RWPE2 (cell line): ENCODE data around the gene TXNDC5.

Experiments used
- ATAC-seq: fragments of 200-7000 bp; cut with Tn5 transposase; 3 replicates; pipeline ENCODE4 v1.9.1; 2021; ENCODE audit warnings: low read depth
- DNase-seq: peaks from one replicate; pipeline ENCODE4 v3.0.0-alpha.2; 2020; ENCODE audit warnings: low spot score
- H3K27ac ChIP-seq: fragments of 450-650 bp; 2 replicates; pipeline ENCODE4 v1.5.1; 2017; ENCODE audit warnings: mild to moderate bottlenecking; ENCODE audit not compliant: poor library complexity, severe bottlenecking
- H3K27me3 ChIP-seq: fragments of 250-450 bp; sonication (Bioruptor Pico); 2 replicates; pipeline ENCODE4 v1.5.1; 2021; ENCODE audit warnings: mild to moderate bottlenecking, moderate library complexity; ENCODE audit not compliant: insufficient read depth, poor library complexity, severe bottlenecking
- H3K36me3 ChIP-seq: fragments of 250-450 bp; sonication (Bioruptor Pico); 2 replicates; pipeline ENCODE4 v1.5.1; 2020; ENCODE audit warnings: low read depth, mild to moderate bottlenecking, moderate library complexity
- H3K4me1 ChIP-seq: fragments of 250-450 bp; sonication (Bioruptor Pico); 2 replicates; pipeline ENCODE4 v1.5.1; 2021; ENCODE audit warnings: mild to moderate bottlenecking, moderate library complexity; ENCODE audit not compliant: insufficient read depth, poor library complexity, severe bottlenecking
- H3K4me3 ChIP-seq: fragments of 250-450 bp; sonication (Bioruptor Pico); 2 replicates; pipeline ENCODE4 v1.5.1; 2021; ENCODE audit warnings: mild to moderate bottlenecking, moderate library complexity; ENCODE audit not compliant: severe bottlenecking
- H3K9me3 ChIP-seq: fragments of 250-450 bp; sonication (Bioruptor Pico); 2 replicates; pipeline ENCODE4 v1.5.1; 2021; ENCODE audit warnings: mild to moderate bottlenecking, moderate library complexity; ENCODE audit not compliant: severe bottlenecking
- CTCF ChIP-seq: fragments of 450-650 bp; IDR thresholded peaks from one replicate; pipeline ENCODE4 v1.5.1; 2017; ENCODE audit warnings: mild to moderate bottlenecking, moderate library complexity; ENCODE audit not compliant: poor library complexity, severe bottlenecking

The TXNDC5 gene

GRCh38 chr6:7866526-7866925 is 44.1 kb downstream of the TXNDC5 start:
- ATAC-seq, result no peak

GRCh38 chr6:7865781-7866180 is 44.8 kb downstream of the TXNDC5 start:
- H3K4me1 ChIP-seq, result no peaks in the 10 kb centered on the region
- H3K27ac ChIP-seq, result no peak overlapping the region
- no peak overlapping the region for H3K4me3 ChIP-seq
- H3K36me3 ChIP-seq, result no peaks in the 10 kb centered on the region
- no peaks in the 10 kb centered on the region for H3K9me3 ChIP-seq
- ATAC-seq (no peak), DNase-seq (no peak)
- TF ChIP-seq CTCF, result no peak
- H3K27me3 ChIP-seq, result no peaks in the 10 kb centered on the region

More at GRCh38 chr6:7866526-7866925, 44.1 kb downstream of the TXNDC5 start:
- Histone ChIP-seq H3K4me3 (no peak overlapping the region), H3K27me3 (no peaks in the 10 kb centered on the region), H3K27ac (no peak overlapping the region), H3K9me3 (no peaks in the 10 kb centered on the region), H3K4me1 (no peaks in the 10 kb centered on the region), H3K36me3 (no peaks in the 10 kb centered on the region)
- no peak for DNase-seq
- no peak for TF ChIP-seq CTCF

GRCh38 chr6:7859591-7859990 is 51.0 kb downstream of the TXNDC5 start:
- H3K27me3 ChIP-seq, result no peaks in the 10 kb centered on the region
- H3K4me1 ChIP-seq, result no peaks in the 10 kb centered on the region
- H3K36me3 ChIP-seq, result no peaks in the 10 kb centered on the region
- H3K4me3 ChIP-seq, result no peak overlapping the region
- H3K9me3 ChIP-seq, result no peaks in the 10 kb centered on the region
- no peak for ATAC-seq
- no peak for DNase-seq
- no peak overlapping the region for H3K27ac ChIP-seq
- TF ChIP-seq CTCF, result no peak

- H3K27me3 ChIP-seq, result no peaks in the 10 kb centered on the region
- DNase-seq (no peak), ATAC-seq (no peak)
- no peak overlapping the region for H3K27ac ChIP-seq
- H3K4me3 ChIP-seq, result no peak overlapping the region
- H3K4me1 ChIP-seq, result no peaks in the 10 kb centered on the region
- no peak for TF ChIP-seq CTCF
- no peaks in the 10 kb centered on the region for H3K36me3 ChIP-seq
- H3K9me3 ChIP-seq, result peaks cover 8% of the 10 kb centered on the region
Measured at GRCh38 chr6:7851780-7852179, 58.8 kb downstream of the TXNDC5 start.

- no peaks in the 10 kb centered on the region for H3K4me1 ChIP-seq
- no peaks in the 10 kb centered on the region for H3K36me3 ChIP-seq
- H3K9me3 ChIP-seq, result peaks cover 8% of the 10 kb centered on the region
- TF ChIP-seq CTCF, result no peak
- DNase-seq (no peak), ATAC-seq (no peak)
- no peak overlapping the region for H3K27ac ChIP-seq
- no peaks in the 10 kb centered on the region for H3K27me3 ChIP-seq
- no peak overlapping the region for H3K4me3 ChIP-seq
Measured at GRCh38 chr6:7848229-7848628, 62.4 kb downstream of the TXNDC5 start.
